GM12873 (cell line): Measurements from ENCODE around the gene RBM14.

Source experiments
- TF ChIP-seq, protein P1 (sequence below): IDR thresholded peaks from 2 replicates; pipeline ENCODE4 v1.5.1; 2012; ENCODE audit warnings: low read depth, mild to moderate bottlenecking, moderate library complexity, low read length, control low read depth; ENCODE audit not compliant: insufficient read depth; ENCODE audit errors: missing control alignments

The RBM14 gene

DNA sequence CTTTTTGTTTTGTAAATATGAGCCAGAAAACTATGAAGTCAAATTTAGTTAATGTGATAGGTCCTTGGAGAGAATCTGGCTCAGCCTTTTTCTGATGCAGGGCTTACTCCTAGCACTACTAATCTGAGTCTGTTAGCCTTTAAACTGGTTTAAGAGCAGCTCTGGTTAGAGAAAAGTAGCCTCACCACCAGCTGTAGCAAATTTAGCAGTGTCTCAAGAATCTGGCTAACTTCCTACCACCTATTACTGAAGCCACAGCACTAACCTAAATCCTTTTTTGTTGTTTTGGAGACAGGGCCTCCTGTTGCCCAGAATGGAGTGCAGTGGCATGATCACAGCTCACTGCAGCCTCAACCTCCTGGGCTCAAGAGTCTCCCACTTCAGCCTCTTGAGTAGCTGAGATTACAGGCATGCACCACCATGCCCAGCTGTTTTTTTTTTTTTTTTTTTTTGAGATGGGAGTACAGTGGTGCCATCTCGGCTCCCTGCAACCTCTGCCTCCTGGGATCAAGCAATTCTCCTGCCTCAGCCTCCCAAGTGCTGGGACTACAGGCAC, 47.4 kb downstream of the RBM14 start:
- TF ChIP-seq, protein P1, sequence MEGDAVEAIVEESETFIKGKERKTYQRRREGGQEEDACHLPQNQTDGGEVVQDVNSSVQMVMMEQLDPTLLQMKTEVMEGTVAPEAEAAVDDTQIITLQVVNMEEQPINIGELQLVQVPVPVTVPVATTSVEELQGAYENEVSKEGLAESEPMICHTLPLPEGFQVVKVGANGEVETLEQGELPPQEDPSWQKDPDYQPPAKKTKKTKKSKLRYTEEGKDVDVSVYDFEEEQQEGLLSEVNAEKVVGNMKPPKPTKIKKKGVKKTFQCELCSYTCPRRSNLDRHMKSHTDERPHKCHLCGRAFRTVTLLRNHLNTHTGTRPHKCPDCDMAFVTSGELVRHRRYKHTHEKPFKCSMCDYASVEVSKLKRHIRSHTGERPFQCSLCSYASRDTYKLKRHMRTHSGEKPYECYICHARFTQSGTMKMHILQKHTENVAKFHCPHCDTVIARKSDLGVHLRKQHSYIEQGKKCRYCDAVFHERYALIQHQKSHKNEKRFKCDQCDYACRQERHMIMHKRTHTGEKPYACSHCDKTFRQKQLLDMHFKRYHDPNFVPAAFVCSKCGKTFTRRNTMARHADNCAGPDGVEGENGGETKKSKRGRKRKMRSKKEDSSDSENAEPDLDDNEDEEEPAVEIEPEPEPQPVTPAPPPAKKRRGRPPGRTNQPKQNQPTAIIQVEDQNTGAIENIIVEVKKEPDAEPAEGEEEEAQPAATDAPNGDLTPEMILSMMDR, result no peak

DNA sequence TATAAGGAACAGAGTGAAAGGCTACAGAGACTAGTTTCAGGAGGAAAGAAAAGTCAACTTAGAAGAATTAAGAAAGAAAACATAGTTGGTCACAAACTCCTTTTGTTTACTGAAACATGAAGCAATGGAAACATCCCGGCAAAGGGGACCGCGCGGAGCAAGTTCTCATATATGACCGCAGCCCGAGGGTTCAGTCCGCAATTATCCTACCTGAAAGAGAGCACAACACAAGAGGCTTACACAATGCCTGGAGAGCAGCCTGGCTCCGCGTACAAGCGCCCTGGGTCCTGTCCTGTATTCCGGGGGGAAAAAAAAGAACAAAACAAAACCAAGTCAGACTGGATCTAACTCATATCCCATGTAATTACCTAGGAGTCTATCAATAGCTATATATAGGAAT, 48.9 kb downstream of the RBM14 start:
- TF ChIP-seq, protein P1, result no peak

DNA sequence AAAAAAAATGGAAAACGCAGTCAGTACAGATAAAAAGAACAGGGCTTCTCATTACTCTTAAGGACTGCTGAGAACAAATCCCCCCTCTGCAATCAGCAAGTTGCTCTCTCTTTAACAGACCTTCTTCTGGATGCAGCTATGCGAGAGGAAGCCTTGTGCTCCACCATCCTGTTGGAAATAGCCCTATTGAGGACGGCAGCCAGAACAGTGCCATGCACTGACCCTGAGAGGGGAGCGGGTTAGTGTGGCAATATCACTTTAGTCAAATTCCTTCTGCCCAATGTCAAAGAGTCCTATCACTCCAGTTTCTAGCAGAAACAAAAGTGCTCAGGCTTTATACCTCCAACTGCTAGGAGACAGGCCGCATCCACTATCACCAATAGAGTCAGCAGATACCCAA, 54.4 kb downstream of the RBM14 start:
- TF ChIP-seq, protein P1, result no peak

DNA sequence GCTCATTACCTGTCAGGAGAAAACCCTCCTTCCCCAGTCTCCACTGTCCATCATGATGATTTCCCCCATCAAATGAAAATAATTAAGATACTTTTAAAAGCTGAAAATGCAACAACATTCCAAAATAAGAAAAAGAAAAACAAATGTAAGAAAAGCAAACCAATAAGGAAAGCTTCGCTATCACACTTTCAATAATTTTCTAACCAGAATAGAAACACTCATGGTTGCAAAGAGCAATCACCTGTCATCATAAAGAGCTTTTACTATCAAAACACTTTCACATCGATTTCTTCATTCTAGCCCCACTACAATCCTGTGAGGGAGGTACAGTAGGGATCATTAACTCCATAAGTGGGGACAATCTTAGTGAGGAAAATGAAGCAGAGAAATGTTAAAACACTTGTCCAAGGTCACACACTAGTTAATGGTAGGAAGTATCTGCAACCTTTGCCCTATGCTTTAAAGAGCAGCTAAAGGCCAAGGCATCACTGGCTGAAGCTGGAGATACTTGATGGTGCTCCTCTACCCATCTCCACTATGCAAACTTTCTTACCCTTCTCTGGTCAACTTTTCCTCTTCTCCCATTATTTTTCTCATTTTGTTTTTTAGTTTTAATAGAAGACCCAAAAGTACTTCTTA, 58.7 kb downstream of the RBM14 start:
- TF ChIP-seq, protein P1, result no peak

DNA sequence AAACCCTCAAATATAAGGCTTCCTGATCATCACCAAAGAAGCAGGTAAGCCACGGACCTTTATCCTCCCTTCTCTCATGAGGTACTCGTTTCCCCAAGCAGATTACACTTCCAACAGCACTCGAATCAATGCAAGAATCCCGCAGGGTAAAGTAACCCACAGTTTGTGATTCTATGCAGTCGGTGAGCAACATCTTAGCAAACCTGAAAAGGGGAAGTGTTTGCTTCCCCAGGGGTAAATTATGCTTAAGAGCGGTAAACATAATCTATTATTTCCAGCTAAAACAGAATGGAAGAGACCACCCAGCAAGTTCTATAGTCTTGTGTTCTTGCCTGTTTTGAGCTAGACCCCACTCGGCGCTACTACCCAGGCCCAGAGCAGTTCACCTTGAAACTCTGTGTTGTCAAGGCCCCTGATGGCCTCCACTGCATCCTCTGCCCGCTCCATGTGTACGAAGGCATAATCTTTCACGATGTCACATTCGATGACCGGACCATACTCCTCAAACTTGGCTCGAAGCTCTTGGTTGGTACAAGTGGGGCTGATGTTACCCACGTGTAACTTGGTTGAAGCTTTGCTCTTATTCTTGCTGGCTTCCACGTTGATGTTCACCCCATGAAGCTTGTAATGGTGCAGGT, 60.0 kb downstream of the RBM14 start:
- TF ChIP-seq, protein P1, result no peak
